OCI-LY7 (cell line): ENCODE measurements around the gene POU2F3. TPM values are rescaled to one million over a fixed set of nuclear protein-coding genes. Genes with fewer than 3 reads are reported as not detected.

Source experiments
- BruUV-seq: library from RNA; stranded (reverse); fragments of 400-500 nt; replicated peaks from 2 replicates; lab custom pipeline; 2021; lab: Mats Ljungman, UMichigan
- CTCF ChIA-PET: fragments of 300-600 bp; sonication (Branson Sonifier 250); formaldehyde crosslinking; loops from one replicate; lab custom pipeline; 2022; ENCODE audit warnings: antibody characterized with exemption; ENCODE audit not compliant: unreplicated experiment; lab: Charles Lee
- POLR2A ChIA-PET: fragments of 300-600 bp; sonication (Branson Sonifier 250); formaldehyde crosslinking; loops from one replicate; lab custom pipeline; 2022; ENCODE audit warnings: antibody characterized with exemption; lab: Charles Lee
- DNase-seq: peaks from one replicate; pipeline ENCODE4 v3.0.0-alpha.2; 2015; ENCODE audit warnings: low spot score
- H2AFZ ChIP-seq: fragments of 200-600 bp; sonication (generic), shearing (Covaris generic); 2 replicates; pipeline ENCODE4 v1.6.1; 2014; ENCODE audit warnings: mild to moderate bottlenecking, antibody characterized with exemption, low read length, moderate library complexity
- H3K27ac ChIP-seq: fragments of 200-600 bp; sonication (generic); 2 replicates; pipeline ENCODE4 v1.5.1; 2014; ENCODE audit warnings: mixed run types, low read depth, mild to moderate bottlenecking, moderate library complexity, low read length, inconsistent platforms; ENCODE audit not compliant: poor library complexity, severe bottlenecking
- H3K36me3 ChIP-seq: fragments of 200-600 bp; sonication (generic); 2 replicates; pipeline ENCODE4 v1.6.1; 2014; ENCODE audit warnings: mild to moderate bottlenecking, antibody characterized with exemption, low read length, moderate library complexity, mixed read lengths; ENCODE audit not compliant: insufficient read depth
- H3K4me1 ChIP-seq: fragments of 200-600 bp; sonication (generic); 2 replicates; pipeline ENCODE4 v1.5.1; 2014; ENCODE audit warnings: mild to moderate bottlenecking, low read length; ENCODE audit not compliant: insufficient read depth, poor library complexity, severe bottlenecking
- H3K4me2 ChIP-seq: fragments of 200-600 bp; sonication (generic); 2 replicates; pipeline ENCODE4 v1.6.1; 2014; ENCODE audit warnings: mild to moderate bottlenecking, low read length
- H3K4me3 ChIP-seq: fragments of 200-600 bp; sonication (generic); 2 replicates; pipeline ENCODE4 v1.5.1; 2014; ENCODE audit warnings: mild to moderate bottlenecking, low read depth, low read length; ENCODE audit not compliant: poor library complexity, severe bottlenecking
- H3K79me2 ChIP-seq: fragments of 200-600 bp; sonication (generic); 2 replicates; pipeline ENCODE4 v1.6.1; 2016; ENCODE audit warnings: low read depth, mild to moderate bottlenecking, low read length, moderate library complexity, mixed read lengths; ENCODE audit not compliant: insufficient read depth
- H3K9me2 ChIP-seq: fragments of 200-600 bp; sonication (generic); 2 replicates; pipeline ENCODE4 v1.6.1; 2016; ENCODE audit warnings: mild to moderate bottlenecking, low read length, mixed read lengths; ENCODE audit not compliant: insufficient read depth
- H3K9me3 ChIP-seq: fragments of 200-600 bp; sonication (generic); 2 replicates; pipeline ENCODE4 v1.6.1; 2014; ENCODE audit warnings: mild to moderate bottlenecking, mixed run types, low read length, mixed read lengths
- H4K20me1 ChIP-seq: fragments of 200-600 bp; sonication (generic); 2 replicates; pipeline ENCODE4 v1.6.1; 2014; ENCODE audit warnings: mild to moderate bottlenecking, antibody characterized with exemption, low read length, moderate library complexity, mixed read lengths; ENCODE audit not compliant: insufficient read depth
- CTCF ChIP-seq: fragments of 200-600 bp; sonication (generic); conservative IDR thresholded peaks from 2 replicates; pipeline ENCODE4 v1.5.1; 2014; ENCODE audit warnings: mild to moderate bottlenecking, antibody characterized with exemption, low read length, moderate library complexity, mixed read lengths
- EZH2phosphoT487 ChIP-seq: fragments of 200-600 bp; sonication (generic); IDR thresholded peaks from 2 replicates; pipeline ENCODE4 v1.6.1; 2018; ENCODE audit warnings: low read depth, borderline replicate concordance, mild to moderate bottlenecking, mixed run types, antibody characterized with exemption, low read length, moderate library complexity, mixed read lengths
- intact Hi-C: fragments of 100-400 bp; cut with micrococcal nuclease; formaldehyde crosslinking; loops from one replicate; pipeline ENCODE4 v1.10.0; 2022; ENCODE audit not compliant: unreplicated experiment
- total RNA-seq, 2 experiments: library from RNA; depleted of rRNA in 1 of 2; stranded (reverse); fragments of >200 nt in 1 of 2; shearing (Covaris generic) in 1 of 2; gene quantifications; 2 replicates each; pipeline ENCODE4 v1.2.3, GENCODE V29; 2014 to 2022

The POU2F3 gene
- total RNA-seq, 2 experiments from 2014 or later: 0.16 TPM; not detected in 1

DNA sequence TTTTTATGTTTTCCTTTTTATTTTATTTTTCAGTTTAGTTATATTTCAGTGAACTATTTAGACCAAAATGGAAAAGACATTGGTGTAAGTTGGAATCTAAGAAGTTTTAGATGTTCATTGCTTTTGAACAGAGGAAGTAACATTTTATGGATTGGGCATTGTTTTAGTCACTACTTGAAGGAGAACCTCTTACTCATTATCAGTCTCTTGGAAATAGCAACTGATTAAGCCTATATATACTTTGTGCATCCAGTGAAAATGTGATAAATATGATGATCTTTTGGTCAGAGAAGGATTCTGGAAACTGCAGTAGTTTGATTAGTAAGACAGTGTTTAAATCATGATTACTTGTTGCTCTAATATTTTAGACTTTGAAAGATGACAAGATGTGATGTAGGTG is 110.7 kb downstream of the POU2F3 start:
- CTCF ChIA-PET: no interaction called here
- no peaks in the 10 kb centered on the region for H3K36me3 ChIP-seq
- DNase-seq: no peak
- H3K4me3 ChIP-seq: no peak overlapping the region
- H4K20me1 ChIP-seq: peaks cover 32% of the 10 kb centered on the region
- POLR2A ChIA-PET: interaction anchor here (0.7 kb wide), 1 partner anchor 95 kb away, joined by 3 read pairs; no protein-coding TSS in a partner anchor
- no peaks in the 10 kb centered on the region for H3K9me2 ChIP-seq
- no peak for TF ChIP-seq EZH2phosphoT487
- TF ChIP-seq CTCF: no peak
- H3K9me3 ChIP-seq: no peaks in the 10 kb centered on the region
- peaks cover 5% of the 10 kb centered on the region; the same call in 1 of the 2 replicates for H3K79me2 ChIP-seq
- no peak overlapping the region for H3K27ac ChIP-seq
- no peak overlapping the region for H2AFZ ChIP-seq
- no TSS peak for BruUV-seq
- H3K4me2 ChIP-seq: no peak overlapping the region
- intact Hi-C loops: no loop called here
- no peaks in the 10 kb centered on the region for H3K4me1 ChIP-seq

DNA sequence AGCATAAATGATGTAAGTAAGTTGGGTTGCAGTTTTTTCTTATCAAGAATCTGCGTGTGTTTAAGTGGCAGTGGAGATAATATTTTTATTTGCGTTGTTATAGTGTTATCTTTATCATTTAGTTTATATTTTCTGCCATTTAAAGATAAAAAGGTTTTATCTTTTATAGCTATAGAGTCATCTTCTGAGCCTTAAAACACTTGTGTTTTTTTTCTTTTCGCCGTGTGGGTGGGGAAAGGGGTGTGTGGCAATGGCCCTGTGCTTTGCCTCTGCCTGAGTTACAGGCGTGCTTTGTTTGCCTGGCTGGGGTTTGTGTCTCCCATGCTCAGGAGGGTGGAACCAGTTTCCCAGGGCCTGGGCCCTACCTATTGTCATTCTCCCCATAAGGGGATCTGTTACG is 112.5 kb downstream of the POU2F3 start:
- no peak overlapping the region for H3K4me3 ChIP-seq
- CTCF ChIA-PET: no interaction called here
- POLR2A ChIA-PET: interaction anchor here (1.5 kb wide), 1 partner anchor 22 kb away, joined by 4 read pairs; no protein-coding TSS in a partner anchor
- peaks cover 22% of the 10 kb centered on the region for H4K20me1 ChIP-seq
- TF ChIP-seq CTCF (no peak), EZH2phosphoT487 (no peak)
- DNase-seq: no peak
- no peaks in the 10 kb centered on the region for H3K36me3 ChIP-seq
- intact Hi-C loops: no loop called here
- no peaks in the 10 kb centered on the region for H3K9me3 ChIP-seq
- no peaks in the 10 kb centered on the region for H3K9me2 ChIP-seq
- no peak overlapping the region for H3K27ac ChIP-seq
- no peak overlapping the region for H3K4me2 ChIP-seq
- BruUV-seq: no TSS peak
- no peaks in the 10 kb centered on the region; the same call in 1 of the 2 replicates for H3K79me2 ChIP-seq
- no peaks in the 10 kb centered on the region for H3K4me1 ChIP-seq
- H2AFZ ChIP-seq: no peak overlapping the region

DNA sequence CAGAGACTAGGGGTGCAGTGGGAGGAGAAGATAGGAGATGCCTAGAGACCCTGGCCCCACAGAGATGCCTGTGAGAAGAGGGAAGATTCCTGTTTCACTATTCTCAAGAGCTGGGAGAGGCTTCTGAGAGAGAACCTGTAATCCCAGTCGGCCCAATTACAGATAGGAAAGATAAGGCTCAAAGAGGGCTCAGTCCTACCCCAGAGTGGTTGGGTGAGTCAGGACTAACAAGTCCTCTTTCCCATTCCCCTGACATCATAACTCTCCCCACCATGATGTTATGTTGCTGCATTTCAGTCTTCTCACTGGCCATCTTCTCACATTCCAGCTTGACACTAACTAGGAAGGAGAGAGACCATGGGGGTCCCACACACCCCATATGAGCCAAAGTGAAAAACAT is 114.1 kb downstream of the POU2F3 start:
- ChIA-PET POLR2A (no interaction called here), CTCF (no interaction called here)
- H3K9me2 ChIP-seq: no peaks in the 10 kb centered on the region
- no peaks in the 10 kb centered on the region for H3K9me3 ChIP-seq
- peaks cover 19% of the 10 kb centered on the region for H4K20me1 ChIP-seq
- intact Hi-C loops: no loop called here
- no peaks in the 10 kb centered on the region for H3K4me1 ChIP-seq
- BruUV-seq: no TSS peak
- TF ChIP-seq EZH2phosphoT487 (no peak), CTCF (no peak)
- no peak overlapping the region for H2AFZ ChIP-seq
- no peak overlapping the region for H3K27ac ChIP-seq
- no peak for DNase-seq
- no peak overlapping the region for H3K4me2 ChIP-seq
- H3K79me2 ChIP-seq: no peaks in the 10 kb centered on the region
- no peaks in the 10 kb centered on the region for H3K36me3 ChIP-seq
- no peak overlapping the region for H3K4me3 ChIP-seq
